Kidney (tissue), 14 donors: ENCODE measurements around the gene ARFGEF3. TPM values are rescaled to one million over a fixed set of nuclear protein-coding genes. Genes with fewer than 3 reads are reported as not detected.

Source experiments
- DNase-seq, 5 donors: peaks; one replicate each; pipeline ENCODE4 v3.0.0-alpha.2; 2013 to 2020
- FAIRE-seq: peaks from 2 replicates; lab custom pipeline; 2012; peaks lifted over from hg19 to GRCh38; lab: Jason Lieb, UNC
- H3K27ac ChIP-seq, 2 donors: one replicate each; pipeline ENCODE4 v1.7.0; 2013; ENCODE audit warnings: low read depth in 2 of 2, low read length in 2 of 2, inconsistent platforms in 1 of 2
- H3K27me3 ChIP-seq: one replicate; pipeline ENCODE4 v1.7.1; 2013; ENCODE audit warnings: low read length, inconsistent platforms; ENCODE audit not compliant: control insufficient read depth, insufficient read depth
- H3K36me3 ChIP-seq, 3 donors: one replicate each; pipeline versions ENCODE4 v1.7.0 to v1.7.1; 2013; ENCODE audit warnings: low read length in 3 of 3, control low read depth in 1 of 3, inconsistent platforms in 1 of 3; ENCODE audit not compliant: insufficient read depth in 3 of 3, control insufficient read depth in 2 of 3
- H3K4me1 ChIP-seq, 3 donors: one replicate each; pipeline versions ENCODE4 v1.7.0 to v1.7.1; 2013; ENCODE audit warnings: low read length in 3 of 3, inconsistent platforms in 1 of 3, low read depth in 1 of 3; ENCODE audit not compliant: control insufficient read depth in 2 of 3, insufficient read depth in 2 of 3
- H3K4me3 ChIP-seq, 3 donors: one replicate each; pipeline versions ENCODE4 v1.7.0 to v1.8.1; 2013; ENCODE audit warnings: low read length in 3 of 3, control low read depth in 1 of 3, inconsistent platforms in 1 of 3
- H3K9ac ChIP-seq, 3 donors: one replicate each; pipeline versions ENCODE4 v1.7.0 to v1.7.1; 2013; ENCODE audit warnings: low read length in 3 of 3, control low read depth in 1 of 3, inconsistent platforms in 1 of 3
- H3K9me3 ChIP-seq, 3 donors: one replicate each; pipeline versions ENCODE4 v1.7.0 to v1.7.1; 2013; ENCODE audit warnings: low read length in 3 of 3, control low read depth in 1 of 3, inconsistent platforms in 1 of 3; ENCODE audit not compliant: control insufficient read depth in 2 of 3, insufficient read depth in 1 of 3
- CTCF ChIP-seq: IDR thresholded peaks from 3 replicates; pipeline ENCODE4 v1.5.1; 2012; ENCODE audit warnings: mild to moderate bottlenecking, moderate library complexity, borderline replicate concordance; ENCODE audit not compliant: insufficient read depth; ENCODE audit errors: extremely low read depth
- intact Hi-C: fragments of 100-400 bp; cut with DNase I; formaldehyde crosslinking; loops from one replicate; pipeline ENCODE4 v1.11.1; 2022
- polyA plus RNA-seq: library from polyadenylated mRNA; stranded (reverse); fragments of 350-450 nt; fragmentation: Illumina TruSeq; extraction: RNeasy Lipid Tissue Mini Kit (QIAGEN cat#74804); gene quantifications from one replicate; pipeline ENCODE4 v1.2.3, GENCODE V29; 2014; ENCODE audit warnings: low read depth, low replicate concordance; ENCODE audit not compliant: insufficient read depth
- total RNA-seq: library from RNA; stranded (reverse); fragmentation: NEBNext Ultra II Directional; extraction: Animal tissue kit (Norgen Biotek cat#: 25700); gene quantifications from one replicate; pipeline ENCODE4 v1.2.1, GENCODE V29; 2021
- donor health status: control.
- donor health status: control.
- donor health status: control.
- donor health status: control.
- donor health status: control.
- donor health status: DM: yes; HTN: yes; CAD: no.
- donor health status: Normal renal cell carcinoma (clear cell type).

ARFGEF3 gene
- total and polyA plus RNA-seq, 2 donors from 2014 or later, result 1.2 to 7.8 TPM

- FAIRE-seq, result no peak
- no peak for TF ChIP-seq CTCF
- no peak for DNase-seq
- Histone ChIP-seq H3K9ac (no peak overlapping the region), H3K9me3 (no peaks in the 10 kb centered on the region), H3K4me3 (no peak overlapping the region), H3K4me1 (no peaks in the 10 kb centered on the region), H3K27me3 (no peaks in the 10 kb centered on the region), H3K36me3 (no peaks in the 10 kb centered on the region), H3K27ac (no peak overlapping the region)
- intact Hi-C loops, result no loop called here
Measured at GRCh38 chr6:138230221-138230620, 68.5 kb downstream of the ARFGEF3 start.

GRCh38 chr6:138230759-138231380 is 69.1 kb downstream of the ARFGEF3 start:
- no peaks in the 10 kb centered on the region for H3K9me3 ChIP-seq
- no peak overlapping the region for H3K4me3 ChIP-seq
- intact Hi-C loops, result no loop called here
- H3K27ac ChIP-seq, result no peak overlapping the region
- no peaks in the 10 kb centered on the region for H3K36me3 ChIP-seq
- no peaks in the 10 kb centered on the region for H3K27me3 ChIP-seq
- no peak for FAIRE-seq
- no peaks in the 10 kb centered on the region for H3K4me1 ChIP-seq
- no peak for TF ChIP-seq CTCF
- no peak overlapping the region for H3K9ac ChIP-seq
- no peak for DNase-seq

- Histone ChIP-seq H3K9me3 (no peaks in the 10 kb centered on the region), H3K4me3 (no peak overlapping the region), H3K4me1 (no peaks in the 10 kb centered on the region), H3K27ac (no peak overlapping the region), H3K36me3 (no peaks in the 10 kb centered on the region), H3K9ac (no peak overlapping the region), H3K27me3 (no peaks in the 10 kb centered on the region)
- no peak for TF ChIP-seq CTCF
- DNase-seq, result no peak
- no peak for FAIRE-seq
- intact Hi-C loops, result no loop called here
Measured at GRCh38 chr6:138231381-138231886, 69.7 kb downstream of the ARFGEF3 start.
